ENCODE measurements around the gene INPP5E.

INPP5E gene

GRCh38 chr9:136379003-136379287, 60.7 kb downstream of the INPP5E start:
- no peak overlapping the region for H3K27ac ChIP-seq (ENCODE audit: low read depth, low read length)
- H3K9ac ChIP-seq (ENCODE audit: low read depth, low read length), result no peak overlapping the region
- H3K36me3 ChIP-seq (ENCODE audit: control insufficient read depth, insufficient read depth, low read length), result peaks cover 86% of the 10 kb centered on the region
- no peak overlapping the region for H3K4me3 ChIP-seq (ENCODE audit: low read depth, low read length)
- no peaks in the 10 kb centered on the region for H3K4me1 ChIP-seq (ENCODE audit: control insufficient read depth, insufficient read depth, low read length)
- H3K27me3 ChIP-seq (ENCODE audit: control insufficient read depth, insufficient read depth, low read length), result no peaks in the 10 kb centered on the region
- no peaks in the 10 kb centered on the region for H3K9me3 ChIP-seq (ENCODE audit: control insufficient read depth, insufficient read depth, low read length)

All from HUES48 (cell line).